Breast epithelium (tissue), 4 donors: ENCODE measurements around the gene KIAA2012. TPM values are rescaled to one million over a fixed set of nuclear protein-coding genes. Genes with fewer than 3 reads are reported as not detected.

Source experiments
- DNase-seq, 2 donors: peaks; one replicate each; pipeline ENCODE4 v3.0.0-alpha.2; 2019; ENCODE audit warnings: low spot score in 2 of 2
- H3K27ac ChIP-seq, 2 donors: fragments of 200-600 bp; sonication (generic) in 1 of 2; one replicate each; pipeline ENCODE4 v1.5.1; 2016 to 2019; ENCODE audit warnings: mild to moderate bottlenecking in 1 of 2
- H3K27me3 ChIP-seq, 2 donors: fragments of 200-600 bp; sonication (generic) in 1 of 2; one replicate each; pipeline versions ENCODE4 v1.5.1 to v1.6.0; 2017 to 2019; ENCODE audit warnings: control low read depth in 1 of 2, mild to moderate bottlenecking in 1 of 2
- H3K36me3 ChIP-seq: fragments of 200-600 bp; one replicate; pipeline ENCODE4 v1.5.1; 2019
- H3K4me1 ChIP-seq, 2 donors: fragments of 200-600 bp; sonication (generic); one replicate each; pipeline ENCODE4 v1.5.1; 2016 to 2019; ENCODE audit warnings: control low read depth in 1 of 2
- H3K4me3 ChIP-seq, 3 donors: fragments of 200-600 bp; sonication (generic); 1 replicate in 2 of 3; 2 replicates in 1 of 3; pipeline ENCODE4 v1.5.1; 2016 to 2019; ENCODE audit warnings: mild to moderate bottlenecking in 3 of 3, moderate library complexity in 2 of 3
- H3K9me3 ChIP-seq, 2 donors: fragments of 200-600 bp; sonication (generic) in 1 of 2; one replicate each; pipeline ENCODE4 v1.5.1; 2016 to 2019; ENCODE audit warnings: control low read depth in 1 of 2
- POLR2A ChIP-seq: fragments of 450-650 bp; IDR thresholded peaks from one replicate; pipeline ENCODE4 v1.6.1; 2016; ENCODE audit warnings: antibody characterized with exemption, mild to moderate bottlenecking, moderate library complexity
- POLR2AphosphoS5 ChIP-seq, 3 donors: sonication (generic); formaldehyde crosslinking; IDR thresholded peaks; one replicate each; pipeline ENCODE4 v1.6.1; 2017; ENCODE audit warnings: antibody characterized with exemption in 3 of 3
- intact Hi-C: fragments of 100-400 bp; cut with DNase I; formaldehyde crosslinking; loops from one replicate; pipeline ENCODE4 v1.15.1; 2023; ENCODE audit warnings: low total_unique reads
- total RNA-seq, 3 donors: library from RNA; depleted of rRNA; stranded (reverse); fragments of >200 nt; gene quantifications; one replicate each; pipeline ENCODE4 v1.1.0, GENCODE V29; 2016
- TF ChIP-seq, protein P1 (sequence below), 3 donors: fragments of 450-650 bp; IDR thresholded peaks; one replicate each; pipeline ENCODE4 v1.5.1; 2016 to 2017; ENCODE audit warnings: antibody characterized with exemption in 3 of 3, mild to moderate bottlenecking in 3 of 3, moderate library complexity in 3 of 3

KIAA2012 gene
- total RNA-seq, 3 donors from 2014 or later = not detected

DNA sequence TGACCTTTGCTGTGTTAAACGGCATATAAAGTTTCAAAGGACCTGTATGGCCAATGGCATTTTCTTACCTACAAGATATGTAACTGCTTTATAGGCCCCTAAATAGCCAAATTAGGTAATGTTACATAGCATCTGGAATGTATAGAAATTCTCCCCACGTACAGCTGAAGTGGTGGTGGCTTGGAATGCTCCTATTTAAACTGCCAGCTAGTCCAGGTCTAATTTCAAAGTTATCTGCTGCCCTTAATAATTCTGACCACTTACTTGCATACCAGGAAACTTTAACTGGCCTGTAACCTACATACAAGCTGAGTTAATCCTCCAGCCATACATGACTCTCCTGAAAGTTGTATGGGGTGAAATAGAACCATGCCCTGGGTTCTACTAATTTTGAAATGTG lies 1.3 kb downstream of the KIAA2012 start:
- Histone ChIP-seq H3K27ac (no peak overlapping the region), H3K27me3 (no peaks in the 10 kb centered on the region), H3K9me3 (no peaks in the 10 kb centered on the region), H3K4me3 (no peak overlapping the region), H3K4me1 (no peaks in the 10 kb centered on the region), H3K36me3 (no peaks in the 10 kb centered on the region)
- intact Hi-C loops = no loop called here
- TF ChIP-seq POLR2A (no peak), POLR2AphosphoS5 (IDR thresholded peaks at IDR 0.05) (no peak)
- TF ChIP-seq, protein P1, sequence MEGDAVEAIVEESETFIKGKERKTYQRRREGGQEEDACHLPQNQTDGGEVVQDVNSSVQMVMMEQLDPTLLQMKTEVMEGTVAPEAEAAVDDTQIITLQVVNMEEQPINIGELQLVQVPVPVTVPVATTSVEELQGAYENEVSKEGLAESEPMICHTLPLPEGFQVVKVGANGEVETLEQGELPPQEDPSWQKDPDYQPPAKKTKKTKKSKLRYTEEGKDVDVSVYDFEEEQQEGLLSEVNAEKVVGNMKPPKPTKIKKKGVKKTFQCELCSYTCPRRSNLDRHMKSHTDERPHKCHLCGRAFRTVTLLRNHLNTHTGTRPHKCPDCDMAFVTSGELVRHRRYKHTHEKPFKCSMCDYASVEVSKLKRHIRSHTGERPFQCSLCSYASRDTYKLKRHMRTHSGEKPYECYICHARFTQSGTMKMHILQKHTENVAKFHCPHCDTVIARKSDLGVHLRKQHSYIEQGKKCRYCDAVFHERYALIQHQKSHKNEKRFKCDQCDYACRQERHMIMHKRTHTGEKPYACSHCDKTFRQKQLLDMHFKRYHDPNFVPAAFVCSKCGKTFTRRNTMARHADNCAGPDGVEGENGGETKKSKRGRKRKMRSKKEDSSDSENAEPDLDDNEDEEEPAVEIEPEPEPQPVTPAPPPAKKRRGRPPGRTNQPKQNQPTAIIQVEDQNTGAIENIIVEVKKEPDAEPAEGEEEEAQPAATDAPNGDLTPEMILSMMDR (IDR thresholded peaks at IDR 0.05) = no peak
- no peak for DNase-seq

DNA sequence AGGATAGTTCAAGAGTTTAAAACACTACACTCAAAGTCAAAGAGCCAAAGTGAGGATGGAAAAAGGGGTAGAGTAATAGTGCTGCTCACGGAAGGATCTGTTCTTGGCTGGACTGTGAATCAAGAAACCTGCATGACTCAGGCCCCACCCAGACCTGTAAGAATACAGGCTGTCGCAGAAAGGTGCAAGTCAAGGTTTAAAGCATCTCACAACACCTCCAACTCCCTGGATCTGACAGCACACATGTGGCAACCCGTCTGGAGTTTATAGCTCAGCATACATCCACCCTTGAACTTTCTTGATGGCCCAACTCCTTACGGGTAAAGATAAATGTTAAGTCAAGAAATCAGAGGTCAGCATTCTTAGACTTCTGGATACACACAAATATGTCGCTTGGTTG lies 6.3 kb downstream of the KIAA2012 start:
- intact Hi-C loops = no loop called here
- H3K36me3 ChIP-seq = no peaks in the 10 kb centered on the region
- no peak for DNase-seq
- no peaks in the 10 kb centered on the region for H3K4me1 ChIP-seq
- no peaks in the 10 kb centered on the region for H3K27me3 ChIP-seq
- H3K4me3 ChIP-seq = no peak overlapping the region
- H3K27ac ChIP-seq = no peak overlapping the region
- H3K9me3 ChIP-seq = peaks cover 0 to 7% of the 10 kb centered on the region in 2 donors
- no peak for TF ChIP-seq POLR2A

DNA sequence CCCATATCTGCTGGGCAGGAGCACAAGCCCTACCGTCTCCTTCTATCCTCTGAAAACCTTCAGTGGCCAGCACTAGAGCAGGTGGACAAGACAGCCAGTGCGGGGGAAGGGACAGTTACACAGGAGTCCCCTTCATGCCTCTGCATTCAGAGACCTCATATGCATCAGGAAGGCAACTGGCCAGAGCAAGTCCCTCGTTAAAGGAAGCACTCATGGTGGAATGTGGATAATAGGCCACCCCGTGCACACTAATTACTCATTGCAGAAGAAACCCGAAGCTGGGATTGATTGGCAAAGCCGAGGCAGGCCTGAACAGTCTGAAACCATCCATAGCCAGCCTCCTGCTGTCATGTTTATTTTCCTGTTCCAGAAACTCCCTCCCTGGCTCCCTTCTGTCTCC lies 11.2 kb downstream of the KIAA2012 start:
- H3K9me3 ChIP-seq = peaks cover 0 to 7% of the 10 kb centered on the region in 2 donors
- DNase-seq = no peak
- no peak overlapping the region for H3K27ac ChIP-seq
- H3K36me3 ChIP-seq = no peaks in the 10 kb centered on the region
- intact Hi-C loops = loop anchor here (1.0 kb wide), 1 partner anchor 28 kb away; no protein-coding TSS in a partner anchor
- TF ChIP-seq POLR2A = no peak
- no peak for TF ChIP-seq POLR2AphosphoS5 (IDR thresholded peaks at IDR 0.05)
- TF ChIP-seq, protein P1 (IDR thresholded peaks at IDR 0.05) = no peak
- no peaks in the 10 kb centered on the region for H3K4me1 ChIP-seq
- H3K27me3 ChIP-seq = no peaks in the 10 kb centered on the region
- no peak overlapping the region for H3K4me3 ChIP-seq

DNA sequence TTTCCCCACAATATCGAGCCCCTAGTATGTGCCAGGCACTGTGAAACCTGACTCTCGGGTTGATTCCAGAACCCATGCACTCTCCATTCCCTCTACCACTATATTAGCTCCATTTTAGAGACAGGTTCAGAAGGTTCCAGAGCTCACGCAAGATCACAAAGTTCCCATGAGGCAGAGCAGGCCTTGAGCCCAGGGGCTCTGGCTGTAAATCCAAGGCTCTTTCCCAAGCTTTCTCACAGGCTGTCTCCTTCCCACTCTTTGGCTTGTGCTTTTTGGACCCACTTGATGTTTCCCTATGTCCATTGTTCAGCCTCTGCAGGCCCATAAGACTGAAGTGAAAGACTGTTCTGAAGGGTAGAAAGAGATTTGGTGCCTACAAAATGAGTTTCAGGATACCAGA lies 15.7 kb downstream of the KIAA2012 start:
- Histone ChIP-seq H3K4me3 (no peak overlapping the region), H3K27me3 (no peaks in the 10 kb centered on the region), H3K4me1 (peaks cover 3 to 5% of the 10 kb centered on the region in 2 donors), H3K9me3 (no peaks in the 10 kb centered on the region), H3K27ac (no peak overlapping the region), H3K36me3 (no peaks in the 10 kb centered on the region)
- no peak for TF ChIP-seq POLR2A
- TF ChIP-seq, protein P1 (IDR thresholded peaks at IDR 0.05) = no peak
- no peak for TF ChIP-seq POLR2AphosphoS5 (IDR thresholded peaks at IDR 0.05)
- intact Hi-C loops = no loop called here
- DNase-seq = no peak

DNA sequence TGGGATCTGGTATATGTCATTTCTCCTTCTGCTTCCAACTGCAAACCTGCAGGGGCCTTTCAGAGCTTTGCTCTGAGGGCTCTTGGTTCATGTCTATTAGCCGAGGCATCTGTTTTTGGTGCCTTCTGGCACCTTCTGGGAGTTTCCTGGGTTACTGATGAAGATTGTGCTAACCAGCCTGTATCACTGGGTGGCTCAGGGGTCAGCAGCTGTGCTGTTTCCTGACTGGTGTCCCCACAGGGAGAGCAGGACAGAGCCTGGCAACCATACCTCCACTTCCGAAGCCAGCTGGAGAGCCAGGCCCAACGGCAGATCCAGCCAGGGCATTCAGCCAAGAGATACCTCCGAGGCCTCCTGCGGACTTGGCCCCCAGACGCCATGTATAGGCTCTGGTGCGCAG lies 17.5 kb downstream of the KIAA2012 start:
- TF ChIP-seq POLR2AphosphoS5 (IDR thresholded peaks at IDR 0.05) = no peak
- TF ChIP-seq, protein P1 (IDR thresholded peaks at IDR 0.05) = no peak
- TF ChIP-seq POLR2A = no peak
- peaks cover 3 to 5% of the 10 kb centered on the region in 2 donors for H3K4me1 ChIP-seq
- H3K9me3 ChIP-seq = no peaks in the 10 kb centered on the region
- no peaks in the 10 kb centered on the region for H3K36me3 ChIP-seq
- no peak overlapping the region for H3K4me3 ChIP-seq
- no peaks in the 10 kb centered on the region for H3K27me3 ChIP-seq
- H3K27ac ChIP-seq = peak overlapping the region; percentile 56 to 78
- no peak for DNase-seq
- intact Hi-C loops = no loop called here

DNA sequence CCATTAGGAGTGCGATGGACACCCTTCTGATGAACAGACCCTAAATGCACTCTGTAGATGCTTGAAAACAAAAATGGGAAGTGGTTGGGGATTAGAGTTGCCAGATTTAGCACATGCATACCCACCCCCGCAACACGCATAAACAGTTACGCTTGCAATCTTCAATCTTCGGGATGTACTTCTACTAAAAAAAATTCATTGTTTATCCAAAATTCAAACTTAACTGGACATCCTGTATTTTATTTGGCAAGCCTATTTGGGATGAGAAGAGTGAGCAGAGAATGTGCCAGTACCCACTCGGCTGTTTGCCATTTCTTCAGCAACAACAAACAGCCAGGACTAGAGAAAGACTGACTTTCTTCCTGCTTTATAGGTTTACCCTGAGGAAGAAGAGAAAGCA lies 18.4 kb downstream of the KIAA2012 start:
- peak in 1 of 2 donors; percentile 48 for DNase-seq
- no peaks in the 10 kb centered on the region for H3K27me3 ChIP-seq
- peak overlapping the region; percentile 56 to 78 for H3K27ac ChIP-seq
- TF ChIP-seq, protein P1 (IDR thresholded peaks at IDR 0.05) = no peak
- TF ChIP-seq POLR2A (no peak), POLR2AphosphoS5 (IDR thresholded peaks at IDR 0.05) (no peak)
- no peaks in the 10 kb centered on the region for H3K36me3 ChIP-seq
- H3K4me3 ChIP-seq = peak overlapping the region in 1 of 3 donors; percentile 28
- no peaks in the 10 kb centered on the region for H3K9me3 ChIP-seq
- peaks cover 3 to 5% of the 10 kb centered on the region in 2 donors for H3K4me1 ChIP-seq
- intact Hi-C loops = no loop called here
